ENCODE data around the gene AGER.

DNA sequence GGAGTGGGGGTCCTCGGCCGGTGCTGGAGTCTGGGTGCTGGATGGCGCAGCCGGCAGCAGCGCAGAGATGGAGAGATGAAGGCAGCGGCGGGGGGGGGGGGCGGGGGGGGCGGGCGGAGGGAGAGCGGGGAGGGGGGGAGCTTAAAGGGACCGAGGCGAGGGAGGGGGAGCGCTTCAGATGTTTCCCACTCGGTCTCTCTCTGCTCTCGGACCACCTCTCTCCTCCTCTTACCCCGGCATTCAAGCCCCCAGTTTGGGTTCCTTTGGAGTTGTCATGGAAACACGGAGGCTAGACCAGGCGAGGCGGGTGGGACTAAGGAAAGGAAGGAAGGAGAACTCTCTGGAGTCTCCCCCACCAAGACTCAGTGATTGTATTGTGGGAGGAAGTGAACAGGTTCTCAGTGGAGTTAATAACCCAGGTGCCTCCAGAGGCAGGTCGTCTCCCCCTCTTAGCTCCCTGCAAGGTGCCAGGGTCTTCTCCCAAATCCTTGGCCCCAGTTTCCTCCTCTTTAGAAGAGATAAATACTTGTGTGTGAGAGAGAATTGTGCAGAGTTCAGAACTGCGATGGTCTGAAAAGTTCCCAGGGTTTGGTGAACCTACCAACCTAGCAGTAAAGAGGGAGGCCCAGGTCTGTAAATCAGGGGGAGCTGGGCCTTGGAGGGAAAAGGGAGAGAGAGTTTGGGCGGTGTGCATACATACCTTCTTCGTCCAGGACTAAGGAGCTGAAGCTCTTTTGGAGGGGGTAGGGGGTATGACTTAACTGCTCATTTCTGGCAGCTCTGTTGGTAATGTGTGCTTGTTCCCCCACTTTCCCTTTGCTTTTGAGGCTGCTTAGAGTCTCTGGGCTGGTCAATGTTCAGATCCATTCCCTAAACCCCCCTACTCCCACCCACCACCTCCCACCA lies 31.9 kb downstream of the AGER start, which contains the start of gene PRRT1:
- TF ChIP-seq, protein P1, sequence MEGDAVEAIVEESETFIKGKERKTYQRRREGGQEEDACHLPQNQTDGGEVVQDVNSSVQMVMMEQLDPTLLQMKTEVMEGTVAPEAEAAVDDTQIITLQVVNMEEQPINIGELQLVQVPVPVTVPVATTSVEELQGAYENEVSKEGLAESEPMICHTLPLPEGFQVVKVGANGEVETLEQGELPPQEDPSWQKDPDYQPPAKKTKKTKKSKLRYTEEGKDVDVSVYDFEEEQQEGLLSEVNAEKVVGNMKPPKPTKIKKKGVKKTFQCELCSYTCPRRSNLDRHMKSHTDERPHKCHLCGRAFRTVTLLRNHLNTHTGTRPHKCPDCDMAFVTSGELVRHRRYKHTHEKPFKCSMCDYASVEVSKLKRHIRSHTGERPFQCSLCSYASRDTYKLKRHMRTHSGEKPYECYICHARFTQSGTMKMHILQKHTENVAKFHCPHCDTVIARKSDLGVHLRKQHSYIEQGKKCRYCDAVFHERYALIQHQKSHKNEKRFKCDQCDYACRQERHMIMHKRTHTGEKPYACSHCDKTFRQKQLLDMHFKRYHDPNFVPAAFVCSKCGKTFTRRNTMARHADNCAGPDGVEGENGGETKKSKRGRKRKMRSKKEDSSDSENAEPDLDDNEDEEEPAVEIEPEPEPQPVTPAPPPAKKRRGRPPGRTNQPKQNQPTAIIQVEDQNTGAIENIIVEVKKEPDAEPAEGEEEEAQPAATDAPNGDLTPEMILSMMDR (conservative IDR thresholded peaks at IDR 0.05; ENCODE audit: low read length): no peak
- no peak for TF ChIP-seq EZH2phosphoT487 (IDR thresholded peaks at IDR 0.05; ENCODE audit: borderline replicate concordance)

All from Loucy (cell line).